PFSK-1 (cell line): ENCODE results near the gene EPC1.

Experiments
- POLR2AphosphoS5 ChIP-seq: IDR thresholded peaks from 2 replicates; pipeline ENCODE4 v1.6.1; 2012; ENCODE audit warnings: low read depth, mild to moderate bottlenecking, control low read depth, low read length, moderate library complexity
- SIN3A ChIP-seq: IDR thresholded peaks from 2 replicates; pipeline ENCODE4 v1.6.1; 2012; ENCODE audit warnings: mild to moderate bottlenecking, low read length, moderate library complexity, borderline replicate concordance; ENCODE audit not compliant: insufficient read depth
- TAF1 ChIP-seq: IDR thresholded peaks from 2 replicates; pipeline ENCODE4 v1.6.1; 2012; ENCODE audit warnings: low read length, control low read depth, borderline replicate concordance; ENCODE audit not compliant: insufficient read depth
- TF ChIP-seq, protein P1 (sequence below), 2 experiments: IDR thresholded peaks; 2 replicates each; pipeline versions ENCODE4 v1.6.1 to v1.8.0; 2011 to 2012; ENCODE audit warnings: low read depth in 2 of 2, low read length in 2 of 2, control low read depth in 1 of 2, inconsistent platforms in 1 of 2, mild to moderate bottlenecking in 1 of 2, moderate library complexity in 1 of 2; ENCODE audit not compliant: insufficient read depth in 1 of 2

- TF ChIP-seq SIN3A (no peak), TAF1 (no peak), POLR2AphosphoS5 (no peak)
- TF ChIP-seq, protein P1, sequence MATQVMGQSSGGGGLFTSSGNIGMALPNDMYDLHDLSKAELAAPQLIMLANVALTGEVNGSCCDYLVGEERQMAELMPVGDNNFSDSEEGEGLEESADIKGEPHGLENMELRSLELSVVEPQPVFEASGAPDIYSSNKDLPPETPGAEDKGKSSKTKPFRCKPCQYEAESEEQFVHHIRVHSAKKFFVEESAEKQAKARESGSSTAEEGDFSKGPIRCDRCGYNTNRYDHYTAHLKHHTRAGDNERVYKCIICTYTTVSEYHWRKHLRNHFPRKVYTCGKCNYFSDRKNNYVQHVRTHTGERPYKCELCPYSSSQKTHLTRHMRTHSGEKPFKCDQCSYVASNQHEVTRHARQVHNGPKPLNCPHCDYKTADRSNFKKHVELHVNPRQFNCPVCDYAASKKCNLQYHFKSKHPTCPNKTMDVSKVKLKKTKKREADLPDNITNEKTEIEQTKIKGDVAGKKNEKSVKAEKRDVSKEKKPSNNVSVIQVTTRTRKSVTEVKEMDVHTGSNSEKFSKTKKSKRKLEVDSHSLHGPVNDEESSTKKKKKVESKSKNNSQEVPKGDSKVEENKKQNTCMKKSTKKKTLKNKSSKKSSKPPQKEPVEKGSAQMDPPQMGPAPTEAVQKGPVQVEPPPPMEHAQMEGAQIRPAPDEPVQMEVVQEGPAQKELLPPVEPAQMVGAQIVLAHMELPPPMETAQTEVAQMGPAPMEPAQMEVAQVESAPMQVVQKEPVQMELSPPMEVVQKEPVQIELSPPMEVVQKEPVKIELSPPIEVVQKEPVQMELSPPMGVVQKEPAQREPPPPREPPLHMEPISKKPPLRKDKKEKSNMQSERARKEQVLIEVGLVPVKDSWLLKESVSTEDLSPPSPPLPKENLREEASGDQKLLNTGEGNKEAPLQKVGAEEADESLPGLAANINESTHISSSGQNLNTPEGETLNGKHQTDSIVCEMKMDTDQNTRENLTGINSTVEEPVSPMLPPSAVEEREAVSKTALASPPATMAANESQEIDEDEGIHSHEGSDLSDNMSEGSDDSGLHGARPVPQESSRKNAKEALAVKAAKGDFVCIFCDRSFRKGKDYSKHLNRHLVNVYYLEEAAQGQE (IDR thresholded peaks at IDR 0.05; ENCODE audit: insufficient read depth in 1 of 2, low read depth in 2 of 2, low read length in 2 of 2), result no peak
Observed at GRCh38 chr10:32393911-32394310, 47.0 kb upstream of the EPC1 start.
